Nephron (organoid): ENCODE data around the gene GGN.
A peak's percentile ranks its signal among the peaks of the same experiment; 100 is the strongest.

Source experiments
- H3K27ac Mint-ChIP-seq, 3 experiments: 2 replicates each; pipeline ENCODE4 v1.8.0; 2020; ENCODE audit warnings: mixed read lengths in 3 of 3, mild to moderate bottlenecking in 2 of 3, moderate library complexity in 1 of 3
- H3K27me3 Mint-ChIP-seq: 2 replicates; pipeline ENCODE4 v1.8.0; 2021; ENCODE audit warnings: low read depth, mild to moderate bottlenecking, moderate library complexity, mixed read lengths
- H3K36me3 Mint-ChIP-seq: 2 replicates; pipeline ENCODE4 v1.8.0; 2020; ENCODE audit warnings: low read depth, mixed read lengths
- H3K4me1 Mint-ChIP-seq: 2 replicates; pipeline ENCODE4 v1.8.0; 2020; ENCODE audit warnings: mixed read lengths
- H3K4me3 Mint-ChIP-seq, 3 experiments: 2 replicates each; pipeline ENCODE4 v1.8.0; 2020; ENCODE audit warnings: mild to moderate bottlenecking in 3 of 3, mixed read lengths in 3 of 3, moderate library complexity in 2 of 3
- H3K9me3 Mint-ChIP-seq: 2 replicates; pipeline ENCODE4 v1.8.0; 2020; ENCODE audit warnings: mixed read lengths
- CTCF ChIP-seq, 3 experiments: fragments of 200-600 bp; sonication (generic); IDR thresholded peaks; one replicate each; pipeline ENCODE4 v1.5.0; 2021; ENCODE audit warnings: antibody characterized with exemption in 3 of 3; ENCODE audit not compliant: unreplicated experiment in 3 of 3

GGN gene

GRCh38 chr19:38386300-38386970, 1.4 kb downstream of the GGN start:
- no peak overlapping the region for H3K27ac Mint-ChIP-seq
- H3K36me3 Mint-ChIP-seq: peaks cover 26% of the 10 kb centered on the region
- H3K4me3 Mint-ChIP-seq: peak overlapping the region in 1 of 3 experiments; percentile 43
- peaks cover 16% of the 10 kb centered on the region for H3K4me1 Mint-ChIP-seq
- peaks cover 36% of the 10 kb centered on the region for H3K27me3 Mint-ChIP-seq
- no peaks in the 10 kb centered on the region for H3K9me3 Mint-ChIP-seq
- TF ChIP-seq CTCF (IDR thresholded peaks at IDR 0.05; ENCODE audit: unreplicated experiment in 3 of 3): no peak

GRCh38 chr19:38385804-38386257, 2.0 kb downstream of the GGN start:
- TF ChIP-seq CTCF (IDR thresholded peaks at IDR 0.05; ENCODE audit: unreplicated experiment in 3 of 3): no peak
- H3K27me3 Mint-ChIP-seq: peaks cover 30% of the 10 kb centered on the region
- H3K36me3 Mint-ChIP-seq: peaks cover 32% of the 10 kb centered on the region
- H3K9me3 Mint-ChIP-seq: no peaks in the 10 kb centered on the region
- no peak overlapping the region for H3K27ac Mint-ChIP-seq
- H3K4me1 Mint-ChIP-seq: peaks cover 16% of the 10 kb centered on the region
- no peak overlapping the region for H3K4me3 Mint-ChIP-seq

- Mint-ChIP-seq H3K27me3 (peaks cover 25% of the 10 kb centered on the region), H3K9me3 (no peaks in the 10 kb centered on the region), H3K27ac (no peak overlapping the region), H3K4me3 (peak overlapping the region; percentile 23 to 47 (median 34)), H3K4me1 (peaks cover 16% of the 10 kb centered on the region), H3K36me3 (peaks cover 35% of the 10 kb centered on the region)
- no peak for TF ChIP-seq CTCF (IDR thresholded peaks at IDR 0.05; ENCODE audit: unreplicated experiment in 3 of 3)
Measured at GRCh38 chr19:38385057-38385803, 2.6 kb downstream of the GGN start.

GRCh38 chr19:38384209-38385027, 3.4 kb downstream of the GGN start:
- TF ChIP-seq CTCF (IDR thresholded peaks at IDR 0.05; ENCODE audit: unreplicated experiment in 3 of 3): peak in 1 of 3 experiments; percentile 17
- H3K27me3 Mint-ChIP-seq: peaks cover 17% of the 10 kb centered on the region
- peak overlapping the region in 2 of 3 experiments; percentile 17 to 47 for H3K4me3 Mint-ChIP-seq
- no peaks in the 10 kb centered on the region for H3K9me3 Mint-ChIP-seq
- H3K36me3 Mint-ChIP-seq: peaks cover 38% of the 10 kb centered on the region
- peaks cover 13% of the 10 kb centered on the region for H3K4me1 Mint-ChIP-seq
- no peak overlapping the region for H3K27ac Mint-ChIP-seq

- no peak overlapping the region for H3K27ac Mint-ChIP-seq
- peaks cover 11% of the 10 kb centered on the region for H3K4me1 Mint-ChIP-seq
- peaks cover 15% of the 10 kb centered on the region for H3K27me3 Mint-ChIP-seq
- H3K4me3 Mint-ChIP-seq: no peak overlapping the region
- no peak for TF ChIP-seq CTCF (IDR thresholded peaks at IDR 0.05; ENCODE audit: unreplicated experiment in 3 of 3)
- H3K36me3 Mint-ChIP-seq: peaks cover 41% of the 10 kb centered on the region
- no peaks in the 10 kb centered on the region for H3K9me3 Mint-ChIP-seq
Measured at GRCh38 chr19:38383743-38384142, 4.1 kb downstream of the GGN start.
